Activated CD8-positive, alpha-beta T cell treated with anti-CD3 and anti-CD28 coated beads, Interleukin-2, amount 10 ng/mL, durations not matched to agents 7 days and 5 days (primary cell): ENCODE results near the gene CTDP1. TPM values are rescaled to one million over a fixed set of nuclear protein-coding genes. Genes with fewer than 3 reads are reported as not detected.
"Not testable (repeated sequence)": the region's sequence is repeated elsewhere in the genome, so short reads cannot be mapped to it uniquely, and the experiment has no call there.

ENCODE experiments used
- ATAC-seq: fragments of 150-1000 bp; cut with Tn5 transposase; one replicate; pipeline ENCODE4 v1.10.0; 2021; ENCODE audit warnings: moderate library complexity
- CTCF ChIA-PET: fragments of 350-600 bp; sonication (Branson Sonifier 250); formaldehyde crosslinking; loops from one replicate; lab custom pipeline; 2021; ENCODE audit warnings: antibody characterized with exemption; lab: Charles Lee
- POLR2A ChIA-PET: fragments of 350-600 bp; sonication (Branson Sonifier 250); formaldehyde crosslinking; loops from one replicate; lab custom pipeline; 2021; ENCODE audit warnings: antibody characterized with exemption; lab: Charles Lee
- DNase-seq: peaks from one replicate; pipeline ENCODE4 v3.0.0-alpha.2; 2020
- H3K27ac Mint-ChIP-seq: one replicate; pipeline ENCODE4 v1.8.0; 2021; ENCODE audit warnings: mild to moderate bottlenecking, mixed read lengths
- H3K27me3 Mint-ChIP-seq: one replicate; pipeline ENCODE4 v1.8.0; 2021; ENCODE audit warnings: low read depth, mixed read lengths
- H3K36me3 Mint-ChIP-seq: one replicate; pipeline ENCODE4 v1.8.0; 2021; ENCODE audit warnings: low read depth, mixed read lengths
- H3K4me1 Mint-ChIP-seq: one replicate; pipeline ENCODE4 v1.8.0; 2021; ENCODE audit warnings: low read depth, mixed read lengths
- H3K4me3 Mint-ChIP-seq: one replicate; pipeline ENCODE4 v1.8.0; 2021; ENCODE audit warnings: mild to moderate bottlenecking, mixed read lengths
- H3K9me3 Mint-ChIP-seq: one replicate; pipeline ENCODE4 v1.8.0; 2022; ENCODE audit warnings: mixed read lengths; ENCODE audit not compliant: insufficient read depth
- total RNA-seq, 2 experiments: library from RNA; stranded (reverse); gene quantifications; one replicate each; pipeline ENCODE4 v1.2.3, GENCODE V29; 2021

Gene CTDP1
- total RNA-seq, 2 experiments from 2014 or later = 35.5 to 36.8 TPM

DNA sequence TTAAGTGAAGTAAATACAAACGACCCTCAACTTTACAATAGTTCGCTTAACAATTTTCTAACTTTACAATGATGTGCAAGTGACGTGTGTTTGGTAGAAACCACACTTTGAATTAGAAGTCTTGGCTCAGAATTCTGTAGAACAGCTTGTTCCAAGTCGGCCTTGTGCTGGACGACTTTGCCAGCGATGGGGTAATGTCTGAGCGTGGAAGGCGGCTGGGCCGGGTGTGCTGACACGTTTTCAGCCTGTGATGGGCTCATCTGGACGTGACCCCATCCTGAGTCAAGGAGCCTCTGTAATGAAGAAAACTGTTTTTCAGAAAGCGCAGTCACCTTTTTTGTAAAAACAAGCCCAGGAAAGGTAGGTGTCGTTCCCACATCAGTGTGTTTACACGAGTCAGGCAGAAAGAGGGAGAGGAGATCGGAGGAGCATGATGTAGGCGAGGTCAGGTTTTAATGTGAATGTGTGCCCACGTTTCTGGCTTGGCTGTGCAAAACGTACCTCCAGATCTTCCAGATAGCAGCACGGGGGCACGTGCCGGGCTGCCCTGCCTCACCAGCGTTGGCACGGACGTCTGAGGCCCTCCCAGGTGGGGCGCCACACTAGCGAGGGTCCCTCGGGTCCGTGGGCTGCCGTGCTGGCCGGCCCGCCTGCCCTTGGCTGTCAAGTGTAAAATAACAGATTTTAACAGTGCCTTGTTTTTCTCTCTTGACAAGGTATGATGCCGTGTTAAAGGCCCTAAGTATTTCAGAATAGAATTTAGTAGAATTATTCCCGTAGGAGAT is 54.6 kb downstream of the CTDP1 start:
- Mint-ChIP-seq H3K4me1 (no peaks in the 10 kb centered on the region), H3K9me3 (no peaks in the 10 kb centered on the region), H3K27me3 (no peaks in the 10 kb centered on the region), H3K36me3 (peaks cover 89% of the 10 kb centered on the region), H3K27ac (no peak overlapping the region), H3K4me3 (no peak overlapping the region)
- POLR2A ChIA-PET = no interaction called here
- ATAC-seq = no peak
- no peak for DNase-seq
- CTCF ChIA-PET = no interaction called here

DNA sequence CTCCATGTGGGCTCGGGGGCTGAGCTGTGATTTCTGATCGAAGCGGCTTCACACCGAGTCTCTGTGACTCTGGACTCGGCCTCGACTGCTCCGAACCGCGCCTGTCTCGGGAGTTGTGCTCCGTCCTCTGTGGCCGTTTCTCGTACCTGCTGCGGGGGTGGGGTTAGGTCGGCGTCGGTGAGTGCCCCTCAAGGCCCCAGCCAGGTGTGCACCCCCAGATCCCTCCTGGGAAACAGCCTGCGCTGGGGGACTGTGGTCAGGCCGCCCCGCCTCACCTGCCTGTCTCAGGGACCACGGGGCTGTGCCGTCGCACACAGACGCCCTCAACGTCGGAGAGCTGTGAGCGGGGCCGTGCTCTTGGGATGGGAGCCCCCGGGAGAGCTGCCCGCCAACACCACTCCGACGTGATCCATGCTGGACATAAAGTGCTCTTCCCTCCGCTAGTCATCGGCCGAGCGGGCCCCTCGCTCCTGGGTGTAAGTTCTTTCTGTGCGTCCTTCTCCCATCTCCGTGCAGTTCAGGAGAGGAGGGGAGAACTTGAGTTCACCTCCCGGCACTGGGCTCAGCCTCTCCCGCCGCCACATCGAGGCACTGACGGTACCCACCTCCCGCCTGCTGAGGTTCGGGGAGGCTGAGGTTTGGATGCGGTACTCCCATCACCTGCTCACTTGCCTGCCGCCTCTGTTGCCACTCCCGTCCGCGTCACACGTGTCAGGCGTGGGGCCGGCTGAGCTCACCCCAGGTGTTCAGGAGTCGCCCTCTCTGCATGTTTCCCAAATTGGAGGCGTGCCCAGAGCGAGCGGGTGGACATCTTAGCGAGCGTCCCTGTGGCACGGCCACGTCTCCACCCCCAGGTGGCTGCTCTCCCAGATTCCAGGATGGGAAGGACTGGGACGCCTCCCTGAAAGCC is 55.7 kb downstream of the CTDP1 start:
- Mint-ChIP-seq H3K27me3 (no peaks in the 10 kb centered on the region), H3K27ac (no peak overlapping the region), H3K36me3 (peaks cover 83% of the 10 kb centered on the region), H3K9me3 (no peaks in the 10 kb centered on the region), H3K4me1 (no peaks in the 10 kb centered on the region), H3K4me3 (no peak overlapping the region)
- ATAC-seq (no peak), DNase-seq (no peak)
- CTCF ChIA-PET = no interaction called here
- POLR2A ChIA-PET = no interaction called here

DNA sequence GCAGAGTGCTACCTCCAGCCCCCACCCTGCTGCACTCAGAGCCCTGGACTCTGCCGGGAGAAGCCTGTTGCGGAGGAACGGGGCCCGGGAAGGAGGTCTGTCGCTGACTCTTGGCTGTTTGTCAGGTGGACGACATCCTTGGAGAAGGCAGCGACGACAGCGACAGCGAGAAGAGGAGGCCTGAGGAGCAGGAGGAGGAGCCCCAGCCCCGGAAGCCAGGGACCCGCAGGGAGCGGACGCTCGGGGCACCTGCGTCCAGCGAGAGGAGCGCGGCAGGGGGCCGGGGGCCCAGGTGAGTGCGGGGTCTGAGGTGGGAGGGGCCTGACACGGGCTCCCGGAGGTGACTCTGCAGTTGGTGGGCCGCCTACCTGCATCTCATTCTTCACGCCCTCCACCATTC is 56.6 kb downstream of the CTDP1 start:
- no peak overlapping the region for H3K27ac Mint-ChIP-seq
- H3K9me3 Mint-ChIP-seq = no peaks in the 10 kb centered on the region
- H3K27me3 Mint-ChIP-seq = no peaks in the 10 kb centered on the region
- no peaks in the 10 kb centered on the region for H3K4me1 Mint-ChIP-seq
- peaks cover 83% of the 10 kb centered on the region for H3K36me3 Mint-ChIP-seq
- ChIA-PET POLR2A (no interaction called here), CTCF (no interaction called here)
- no peak for DNase-seq
- H3K4me3 Mint-ChIP-seq = no peak overlapping the region
- no peak for ATAC-seq

DNA sequence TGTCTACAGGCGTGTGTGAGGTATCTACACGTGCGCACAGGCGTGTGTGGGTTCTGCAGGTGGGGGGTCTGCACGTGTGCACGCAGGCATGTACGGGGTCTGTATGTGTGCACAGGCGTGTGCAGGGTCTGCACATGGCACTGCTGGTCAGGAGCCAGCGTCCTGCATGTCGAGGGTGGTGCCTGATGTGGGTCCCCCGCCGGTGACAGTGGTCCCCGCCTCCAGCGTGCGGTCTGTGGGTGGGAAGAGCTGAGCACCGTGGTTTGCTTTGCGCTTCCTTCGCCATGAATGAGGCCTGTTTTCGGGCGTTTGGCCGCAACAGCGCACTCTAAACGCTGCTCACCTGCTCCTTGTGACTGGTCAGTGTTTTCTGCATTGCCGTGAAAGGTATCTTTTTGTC is 57.2 kb downstream of the CTDP1 start:
- DNase-seq (no peak), ATAC-seq (no peak)
- no peaks in the 10 kb centered on the region for H3K4me1 Mint-ChIP-seq
- H3K36me3 Mint-ChIP-seq = peaks cover 83% of the 10 kb centered on the region
- ChIA-PET POLR2A (no interaction called here), CTCF (no interaction called here)
- no peak overlapping the region for H3K4me3 Mint-ChIP-seq
- no peaks in the 10 kb centered on the region for H3K9me3 Mint-ChIP-seq
- no peaks in the 10 kb centered on the region for H3K27me3 Mint-ChIP-seq
- H3K27ac Mint-ChIP-seq = no peak overlapping the region

DNA sequence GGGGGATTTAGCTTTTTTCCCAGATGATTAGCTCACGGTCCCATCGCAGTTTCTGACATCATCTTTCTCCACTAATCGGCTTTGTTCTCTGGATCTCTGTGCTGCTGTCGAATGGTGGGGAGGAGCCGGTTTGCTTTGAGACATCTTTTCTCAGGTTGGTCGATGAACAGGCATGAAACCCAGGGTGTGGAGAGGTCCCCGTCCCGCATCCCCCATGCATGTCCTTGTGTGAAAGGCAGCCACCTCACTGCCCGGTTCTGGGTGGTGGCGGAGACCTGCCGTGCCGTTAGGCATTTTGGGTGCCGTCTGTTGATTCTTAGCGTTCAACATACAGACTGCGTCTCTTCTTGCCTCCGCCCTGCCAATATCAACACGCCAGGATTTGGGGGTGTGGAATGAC is 57.8 kb downstream of the CTDP1 start:
- POLR2A ChIA-PET = interaction anchor here (0.6 kb wide), 1 partner anchor 374 kb away, joined by 3 read pairs; no protein-coding TSS in a partner anchor
- Mint-ChIP-seq H3K4me3 (no peak overlapping the region), H3K9me3 (no peaks in the 10 kb centered on the region), H3K4me1 (no peaks in the 10 kb centered on the region), H3K36me3 (peaks cover 84% of the 10 kb centered on the region), H3K27ac (no peak overlapping the region), H3K27me3 (no peaks in the 10 kb centered on the region)
- DNase-seq (no peak), ATAC-seq (no peak)
- CTCF ChIA-PET = no interaction called here

DNA sequence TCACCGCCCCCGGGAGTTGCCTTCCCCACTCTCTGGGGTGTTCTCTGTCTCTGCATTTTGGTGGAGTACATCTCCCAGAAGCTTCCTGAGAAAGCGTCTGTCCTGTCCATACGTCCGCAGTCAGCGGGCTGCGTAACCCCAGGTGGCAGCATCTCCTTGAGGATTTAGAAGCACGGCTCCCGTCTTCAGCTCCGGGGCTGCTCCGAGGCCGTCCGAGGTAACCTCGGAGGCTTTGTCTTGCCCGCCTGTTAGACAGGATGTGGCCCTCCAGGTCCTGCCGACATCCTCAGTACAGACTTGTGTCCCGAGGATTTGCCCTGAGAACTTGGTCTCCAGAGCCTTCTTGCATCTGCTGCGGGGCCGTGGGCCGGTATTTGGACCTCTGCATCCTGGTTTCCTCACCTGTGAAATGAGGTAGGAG is 58.4 kb downstream of the CTDP1 start:
- ATAC-seq (no peak), DNase-seq (no peak)
- CTCF ChIA-PET = no interaction called here
- H3K9me3 Mint-ChIP-seq = no peaks in the 10 kb centered on the region
- no peak overlapping the region for H3K27ac Mint-ChIP-seq
- H3K36me3 Mint-ChIP-seq = peaks cover 86% of the 10 kb centered on the region
- POLR2A ChIA-PET = no interaction called here
- H3K27me3 Mint-ChIP-seq = no peaks in the 10 kb centered on the region
- no peak overlapping the region for H3K4me3 Mint-ChIP-seq
- H3K4me1 Mint-ChIP-seq = no peaks in the 10 kb centered on the region

DNA sequence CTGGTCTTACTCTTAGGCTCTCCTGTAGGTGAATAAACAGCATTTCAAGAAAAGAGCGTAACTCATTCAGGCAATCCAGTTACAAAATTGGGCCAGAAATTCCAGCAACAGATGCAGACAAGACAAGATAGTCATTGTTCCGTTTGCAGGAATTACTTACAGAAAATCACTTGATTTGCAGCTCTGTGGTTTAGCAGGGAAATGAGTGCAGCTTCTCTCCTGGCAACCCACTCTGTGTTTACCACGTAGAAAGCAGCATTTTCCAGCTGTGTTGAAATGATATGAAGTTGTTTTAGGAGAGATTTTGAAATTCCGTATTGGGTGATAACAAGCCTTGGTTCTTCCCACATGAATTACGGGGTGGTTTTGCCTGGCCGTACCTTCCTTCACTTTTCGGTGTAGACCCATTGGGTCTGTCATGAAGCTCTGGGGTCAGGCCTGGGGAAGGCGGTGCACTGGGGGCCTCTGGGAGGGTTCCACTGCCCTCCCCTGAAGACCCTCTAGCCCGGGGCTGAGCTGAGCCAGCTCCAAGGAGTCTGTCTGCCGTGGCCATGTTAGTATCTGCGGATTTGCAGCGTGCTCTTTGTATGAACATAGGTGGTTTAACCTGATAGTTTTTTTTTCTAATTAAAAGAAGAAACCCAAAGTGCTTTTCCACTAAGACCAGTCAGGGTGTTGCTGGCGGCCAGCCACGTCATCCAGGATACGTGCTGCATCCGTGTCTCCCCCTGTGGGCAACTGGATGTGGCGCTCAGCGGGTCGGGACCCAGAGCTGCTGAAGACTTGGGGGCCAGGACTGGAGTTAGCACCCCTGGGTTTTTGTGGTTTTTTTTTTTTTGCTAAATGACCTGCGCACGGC is 59.2 kb downstream of the CTDP1 start:
- Mint-ChIP-seq H3K9me3 (no peaks in the 10 kb centered on the region), H3K36me3 (peaks cover 84% of the 10 kb centered on the region), H3K27ac (no peak overlapping the region), H3K27me3 (no peaks in the 10 kb centered on the region), H3K4me1 (no peaks in the 10 kb centered on the region), H3K4me3 (no peak overlapping the region)
- CTCF ChIA-PET = no interaction called here
- ATAC-seq (no peak), DNase-seq (no peak)
- POLR2A ChIA-PET = interaction anchor here (0.7 kb wide), 1 partner anchor 8 kb away, joined by 3 read pairs; no protein-coding TSS in a partner anchor

DNA sequence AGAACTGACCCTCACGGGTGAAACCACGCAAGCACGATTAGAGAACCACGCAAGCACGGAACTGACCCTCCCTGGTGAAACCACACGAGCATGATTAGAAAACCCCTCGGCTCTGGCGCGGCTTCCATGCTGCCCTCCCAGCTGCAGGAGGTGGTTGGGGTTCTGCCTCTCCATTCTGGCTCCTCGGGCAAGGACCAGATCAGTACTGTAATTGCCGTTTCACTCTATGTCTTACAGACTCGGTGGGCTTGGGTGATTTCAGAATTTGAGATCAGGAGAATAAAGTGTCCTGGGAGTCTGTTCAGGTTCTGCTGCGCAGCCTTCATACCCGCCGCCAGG is 59.8 kb downstream of the CTDP1 start:
- Mint-ChIP-seq H3K27me3 (no peaks in the 10 kb centered on the region), H3K4me3 (no peak overlapping the region), H3K9me3 (no peaks in the 10 kb centered on the region), H3K4me1 (no peaks in the 10 kb centered on the region), H3K36me3 (peaks cover 85% of the 10 kb centered on the region), H3K27ac (no peak overlapping the region)
- CTCF ChIA-PET = no interaction called here
- POLR2A ChIA-PET = no interaction called here
- no peak for DNase-seq
- ATAC-seq = no peak

DNA sequence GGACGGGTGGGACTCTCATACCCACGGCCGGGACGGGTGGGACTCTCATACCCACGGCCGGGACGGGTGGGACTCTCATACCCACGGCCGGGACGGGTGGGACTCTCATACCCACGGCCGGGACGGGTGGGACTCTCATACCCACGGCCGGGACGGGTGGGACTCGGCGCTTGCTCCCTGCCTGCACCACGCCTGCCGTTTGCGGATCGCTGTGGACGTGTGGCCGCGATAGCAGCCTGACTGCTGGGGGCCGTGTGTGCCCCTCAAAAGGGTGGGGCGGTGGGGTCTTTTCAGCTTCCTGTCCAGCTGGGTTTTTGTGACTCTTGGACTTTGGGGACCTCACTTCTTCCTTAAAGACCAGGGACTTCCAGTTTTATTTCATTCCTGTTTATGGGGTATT is 60.4 kb downstream of the CTDP1 start:
- H3K4me1 Mint-ChIP-seq, H3K27me3 Mint-ChIP-seq, H3K4me3 Mint-ChIP-seq, H3K9me3 Mint-ChIP-seq, H3K27ac Mint-ChIP-seq, CTCF ChIA-PET, ATAC-seq, DNase-seq, POLR2A ChIA-PET: not testable (repeated sequence)
- peaks cover 83% of the 10 kb centered on the region for H3K36me3 Mint-ChIP-seq

DNA sequence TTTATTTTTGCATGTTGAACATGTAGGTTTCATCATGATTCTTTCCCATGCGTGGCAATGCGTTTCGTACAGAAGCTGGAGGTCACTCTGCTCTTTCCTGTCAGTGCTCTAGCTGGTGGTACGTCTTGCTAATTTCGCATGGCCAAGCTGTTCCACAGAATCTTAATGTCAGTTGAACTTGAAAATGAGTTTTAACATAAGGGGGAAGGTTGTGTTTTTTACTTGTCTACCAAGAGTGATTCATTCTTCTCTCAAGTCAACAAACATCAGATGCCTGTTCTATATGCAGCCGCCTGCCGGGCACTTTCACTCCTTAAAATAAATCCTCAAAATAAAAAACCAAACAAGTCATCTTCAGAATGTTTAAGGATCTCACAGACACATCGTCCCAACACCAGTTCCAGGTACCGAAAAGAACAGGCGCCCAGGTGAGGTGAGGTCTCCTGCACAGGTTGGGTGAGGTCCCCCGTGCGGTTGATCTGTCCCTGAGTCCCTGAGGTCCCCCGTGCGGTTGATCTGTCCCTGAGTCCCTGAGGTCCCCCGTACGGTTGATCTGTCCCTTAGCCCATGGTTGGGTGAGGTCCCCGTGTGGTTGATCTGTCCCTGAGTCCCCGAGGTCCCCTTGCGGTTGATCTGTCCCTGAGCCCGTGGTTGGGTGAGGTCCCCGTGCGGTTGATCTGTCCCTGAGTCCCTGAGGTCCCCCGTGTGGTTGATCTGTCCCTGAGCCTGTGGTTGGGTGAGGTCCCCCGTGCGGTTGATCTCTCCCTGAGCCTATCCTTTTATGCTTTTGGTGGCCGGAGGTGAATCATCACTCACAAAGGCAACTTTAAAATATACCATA is 61.1 kb downstream of the CTDP1 start:
- H3K9me3 Mint-ChIP-seq = no peaks in the 10 kb centered on the region
- H3K36me3 Mint-ChIP-seq = peaks cover 77% of the 10 kb centered on the region
- no peak overlapping the region for H3K27ac Mint-ChIP-seq
- no peaks in the 10 kb centered on the region for H3K27me3 Mint-ChIP-seq
- ChIA-PET POLR2A (no interaction called here), CTCF (no interaction called here)
- H3K4me1 Mint-ChIP-seq = no peaks in the 10 kb centered on the region
- no peak overlapping the region for H3K4me3 Mint-ChIP-seq
- ATAC-seq (no peak), DNase-seq (no peak)

DNA sequence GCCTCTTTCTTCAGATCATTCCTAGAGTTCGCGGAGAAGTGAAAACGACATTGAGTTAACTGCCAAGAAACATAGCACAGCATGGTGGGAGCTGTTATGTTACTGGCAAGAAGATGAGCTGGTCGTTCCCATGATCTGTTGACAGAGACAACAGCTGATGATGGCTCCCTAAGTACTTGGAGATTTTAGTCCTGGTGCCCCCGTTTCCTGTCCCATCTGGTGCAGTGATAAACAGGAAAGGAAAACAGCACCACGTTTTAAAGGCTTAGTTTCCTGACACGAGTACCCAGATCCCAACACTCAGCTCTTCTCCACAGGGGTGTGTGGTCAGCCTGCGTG is 61.7 kb downstream of the CTDP1 start:
- no peak overlapping the region for H3K27ac Mint-ChIP-seq
- POLR2A ChIA-PET = no interaction called here
- DNase-seq (no peak), ATAC-seq (no peak)
- no peaks in the 10 kb centered on the region for H3K9me3 Mint-ChIP-seq
- H3K36me3 Mint-ChIP-seq = peaks cover 77% of the 10 kb centered on the region
- no peaks in the 10 kb centered on the region for H3K27me3 Mint-ChIP-seq
- CTCF ChIA-PET = no interaction called here
- no peaks in the 10 kb centered on the region for H3K4me1 Mint-ChIP-seq
- H3K4me3 Mint-ChIP-seq = no peak overlapping the region
